GM19238 (cell line): ENCODE measurements around the gene CD226.

Experiments
- DNase-seq: peaks from one replicate; pipeline ENCODE4 v3.0.0; 2011; ENCODE audit warnings: low spot score; ENCODE audit not compliant: insufficient read length

CD226 gene

GRCh38 chr18:69819460-69819859 lies 128.2 kb downstream of the CD226 start:
- no peak for DNase-seq

DNA sequence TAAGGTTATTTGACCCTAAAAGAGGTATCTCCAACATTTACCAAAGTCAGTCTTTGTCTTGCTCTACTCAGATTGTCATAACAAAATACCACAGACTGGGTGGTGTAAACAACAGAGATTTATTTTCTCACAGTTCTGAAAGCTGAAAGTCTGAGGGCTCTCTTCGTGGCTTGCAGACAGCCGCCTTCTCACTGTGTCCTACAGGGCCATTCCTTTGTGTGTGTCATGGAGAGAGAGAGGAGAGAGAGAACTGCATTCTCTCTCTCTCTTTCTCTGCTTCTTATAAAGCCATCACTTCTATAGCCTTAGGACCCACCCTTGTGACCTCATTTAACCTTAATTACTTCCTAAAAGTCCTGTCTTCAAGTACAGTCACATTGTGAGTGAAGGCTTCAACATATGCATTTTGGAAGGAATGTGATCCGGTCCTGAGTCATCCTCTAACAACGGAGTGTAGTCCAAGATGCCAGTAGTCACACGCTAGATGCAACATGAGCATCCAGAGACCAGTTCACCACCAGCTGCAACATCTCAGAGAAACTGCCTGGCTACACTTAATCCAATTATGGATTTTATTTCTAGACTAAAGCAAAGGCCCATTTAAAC lies 130.2 kb downstream of the CD226 start:
- DNase-seq = no peak

GRCh38 chr18:69814861-69815385 lies 132.8 kb downstream of the CD226 start:
- DNase-seq = no peak

GRCh38 chr18:69813559-69813958 lies 134.1 kb downstream of the CD226 start:
- DNase-seq = no peak

GRCh38 chr18:69808399-69808798 lies 139.3 kb downstream of the CD226 start:
- no peak for DNase-seq

GRCh38 chr18:69804776-69805501 lies 142.7 kb downstream of the CD226 start:
- no peak for DNase-seq
